HG03469 (cell line): Measurements from ENCODE around the gene HSD11B2.
"Not testable (repeated sequence)": the region's sequence is repeated elsewhere in the genome, so short reads cannot be mapped to it uniquely, and the experiment has no call there.

ENCODE experiments used
- ATAC-seq: cut with Tn5 transposase; IDR thresholded peaks from one replicate; pipeline ENCODE4 v1.9.1; 2021; ENCODE audit warnings: mild to moderate bottlenecking, moderate library complexity, moderate number of reproducible peaks; ENCODE audit not compliant: unreplicated experiment

HSD11B2 gene

DNA sequence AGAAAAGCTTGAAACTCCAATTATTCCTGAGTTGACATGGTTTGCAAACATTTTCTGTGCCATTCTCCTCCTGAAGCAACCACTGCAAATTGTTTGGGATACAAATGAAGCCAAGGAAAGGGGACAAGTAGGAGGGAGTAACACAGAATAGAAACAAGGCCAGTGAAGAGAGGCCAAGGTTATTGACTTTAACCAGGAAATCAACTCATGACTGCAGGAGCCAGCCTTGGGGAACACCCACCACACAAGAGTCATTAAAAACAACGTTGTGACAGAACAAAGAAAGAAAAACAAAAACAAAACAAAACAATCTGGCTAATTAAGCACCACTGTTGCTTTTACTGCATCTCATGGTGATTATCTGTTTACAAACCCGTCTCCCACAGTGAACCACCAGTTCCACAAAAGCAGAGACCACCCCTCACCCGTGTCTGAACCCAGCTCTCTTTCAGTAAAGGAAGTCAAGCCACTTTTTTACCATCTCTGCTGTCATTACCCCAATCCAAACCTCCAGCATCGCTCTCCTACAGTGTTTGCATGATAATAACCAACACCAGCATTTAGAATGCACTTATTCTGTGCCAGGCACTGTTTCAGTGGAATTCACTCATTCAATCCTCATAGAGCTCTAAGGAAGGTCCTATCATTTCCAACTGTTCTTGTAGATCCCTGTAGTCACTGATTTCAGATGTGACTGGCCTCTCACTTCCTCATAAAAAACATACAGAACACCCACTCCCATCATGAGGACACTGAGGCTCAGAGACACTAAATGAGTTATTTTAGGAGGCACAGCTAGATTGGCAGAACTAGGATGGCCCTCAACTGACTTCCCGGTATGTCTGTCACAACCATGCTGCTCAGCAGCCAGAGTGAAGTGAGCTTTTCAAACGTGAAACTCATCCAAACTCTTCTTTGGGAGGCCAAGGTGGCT is 16.7 kb upstream of the HSD11B2 start:
- ATAC-seq: no peak

GRCh38 chr16:67415421-67415820 is 15.5 kb upstream of the HSD11B2 start:
- ATAC-seq: not testable (repeated sequence)

- ATAC-seq: no peak
These were observed 14.8 kb upstream of the HSD11B2 start, which contains the start of gene ZDHHC1 for GRCh38 chr16:67415872-67416793. TSS of gene ZDHHC1 (minus strand) at chr16:67416477. CDS start at chr16:67407775, 8,702 bp downstream.

GRCh38 chr16:67417333-67418061 is 13.4 kb upstream of the HSD11B2 start:
- no peak for ATAC-seq

DNA sequence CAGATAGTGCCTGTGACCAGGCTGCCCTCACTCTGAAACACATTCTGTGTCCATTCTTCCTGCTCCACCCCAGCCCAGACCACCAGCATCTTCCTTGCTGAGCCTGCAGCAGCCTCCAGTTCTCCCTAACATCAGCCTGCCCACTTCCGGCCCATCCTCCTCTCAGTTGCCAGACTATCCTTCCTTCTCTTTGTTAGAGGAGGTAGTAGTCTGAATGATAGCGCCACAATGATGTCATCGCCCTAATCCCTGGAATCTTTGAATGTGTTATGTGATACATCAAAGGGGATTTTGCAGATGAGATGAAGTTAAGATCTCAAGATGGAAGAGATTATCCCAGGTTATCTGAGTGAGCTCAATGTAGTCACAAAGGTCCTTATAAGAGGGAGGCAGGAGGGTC is 11.4 kb upstream of the HSD11B2 start:
- ATAC-seq: no peak

DNA sequence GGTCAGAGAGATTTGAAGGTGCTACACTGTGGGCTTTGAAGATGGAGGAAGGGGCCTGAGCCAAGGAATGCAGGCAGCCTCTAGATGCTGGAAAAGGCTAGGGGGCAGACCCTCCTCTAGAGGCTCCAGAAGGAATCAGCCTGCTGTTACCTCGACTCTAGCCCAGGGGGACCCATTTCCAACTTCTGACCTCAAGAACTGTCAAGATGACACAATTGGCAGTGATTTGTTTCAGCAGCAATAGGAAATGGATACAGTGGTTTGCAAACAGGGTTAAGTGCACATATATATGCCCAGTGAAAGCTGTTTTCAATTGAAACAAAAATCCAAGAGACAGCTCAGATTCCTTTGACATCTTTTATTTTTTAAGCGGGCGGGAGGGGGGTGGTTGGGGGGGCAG is 11.0 kb upstream of the HSD11B2 start:
- ATAC-seq: no peak

- no peak for ATAC-seq
These were observed 9.9 kb upstream of the HSD11B2 start for GRCh38 chr16:67421030-67421429.

- ATAC-seq: no peak
These were observed 7.9 kb upstream of the HSD11B2 start for GRCh38 chr16:67423015-67423414.

GRCh38 chr16:67423611-67424260 is 7.2 kb upstream of the HSD11B2 start:
- ATAC-seq: no peak

- ATAC-seq: no peak
These were observed 6.7 kb upstream of the HSD11B2 start for GRCh38 chr16:67424261-67424615.

DNA sequence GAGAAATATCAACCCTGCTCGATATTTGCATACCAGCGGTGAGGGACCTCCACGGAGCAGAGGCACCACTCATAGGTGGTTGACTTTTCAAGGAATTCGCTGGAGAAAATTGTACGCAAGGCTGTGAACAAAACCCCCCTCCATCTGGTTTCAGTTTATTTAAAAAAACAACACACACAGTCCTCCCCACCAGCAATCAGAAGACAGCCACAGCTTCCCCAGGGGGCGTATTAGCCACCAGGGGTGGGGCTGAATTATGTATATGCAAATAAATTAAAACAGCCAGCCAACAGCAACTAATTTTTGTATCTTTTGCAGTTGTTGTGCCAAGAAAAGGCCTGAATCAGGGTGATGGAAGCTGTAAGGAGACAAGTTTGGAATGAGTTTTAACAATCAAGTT is 5.9 kb upstream of the HSD11B2 start:
- ATAC-seq: no peak

DNA sequence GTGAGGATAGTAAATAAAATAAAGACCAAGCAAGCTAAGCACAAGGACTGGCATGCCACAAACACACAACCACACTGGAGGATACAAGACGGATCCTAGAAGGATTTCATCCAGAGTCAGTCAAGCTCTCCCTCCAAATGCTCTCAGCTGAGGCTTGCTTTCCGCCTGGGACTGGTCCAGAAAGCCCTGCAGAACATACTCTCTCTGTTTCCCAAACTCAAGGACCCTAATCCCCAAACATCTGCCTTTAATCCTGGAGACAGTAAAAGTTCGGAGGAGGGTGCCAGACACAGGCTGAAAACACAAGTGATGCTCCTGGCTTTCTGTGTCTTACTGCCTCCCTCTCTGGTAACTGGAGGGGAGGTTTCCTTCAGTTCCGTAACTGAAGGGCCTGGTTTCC is 5.3 kb upstream of the HSD11B2 start:
- ATAC-seq: no peak

- ATAC-seq: no peak
These were observed 4.9 kb upstream of the HSD11B2 start for GRCh38 chr16:67426022-67426421.

GRCh38 chr16:67426950-67427349 is 4.0 kb upstream of the HSD11B2 start:
- ATAC-seq: no peak

DNA sequence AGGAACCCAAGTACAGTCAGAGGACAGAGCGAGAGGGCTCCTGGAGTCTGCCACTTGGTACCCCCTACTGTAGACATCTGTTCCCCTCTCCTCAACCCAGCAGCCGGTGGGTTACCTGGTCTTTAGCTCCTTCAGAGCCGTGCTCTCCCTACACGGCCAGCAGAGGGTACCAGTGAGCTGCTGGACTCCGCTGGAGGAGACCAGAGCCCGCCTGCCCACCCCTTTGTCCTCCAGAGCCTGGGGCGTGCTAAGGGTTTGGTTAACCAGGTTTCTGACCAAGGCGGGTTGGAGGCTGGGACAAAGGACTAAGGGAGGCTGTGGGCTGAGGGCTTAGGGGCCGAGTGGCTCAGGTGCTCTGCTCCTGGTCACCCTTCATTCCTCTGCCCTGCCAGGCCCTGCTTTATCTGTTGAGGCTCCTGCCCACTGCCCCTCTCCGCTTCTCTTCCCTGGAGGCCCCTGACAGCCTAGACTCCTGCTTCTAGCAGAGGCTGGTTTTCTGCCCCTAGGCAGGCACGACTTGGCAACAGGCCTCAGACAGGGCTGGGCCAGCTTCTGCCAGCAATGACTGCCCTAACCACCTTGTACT is 2.7 kb upstream of the HSD11B2 start:
- ATAC-seq: no peak

DNA sequence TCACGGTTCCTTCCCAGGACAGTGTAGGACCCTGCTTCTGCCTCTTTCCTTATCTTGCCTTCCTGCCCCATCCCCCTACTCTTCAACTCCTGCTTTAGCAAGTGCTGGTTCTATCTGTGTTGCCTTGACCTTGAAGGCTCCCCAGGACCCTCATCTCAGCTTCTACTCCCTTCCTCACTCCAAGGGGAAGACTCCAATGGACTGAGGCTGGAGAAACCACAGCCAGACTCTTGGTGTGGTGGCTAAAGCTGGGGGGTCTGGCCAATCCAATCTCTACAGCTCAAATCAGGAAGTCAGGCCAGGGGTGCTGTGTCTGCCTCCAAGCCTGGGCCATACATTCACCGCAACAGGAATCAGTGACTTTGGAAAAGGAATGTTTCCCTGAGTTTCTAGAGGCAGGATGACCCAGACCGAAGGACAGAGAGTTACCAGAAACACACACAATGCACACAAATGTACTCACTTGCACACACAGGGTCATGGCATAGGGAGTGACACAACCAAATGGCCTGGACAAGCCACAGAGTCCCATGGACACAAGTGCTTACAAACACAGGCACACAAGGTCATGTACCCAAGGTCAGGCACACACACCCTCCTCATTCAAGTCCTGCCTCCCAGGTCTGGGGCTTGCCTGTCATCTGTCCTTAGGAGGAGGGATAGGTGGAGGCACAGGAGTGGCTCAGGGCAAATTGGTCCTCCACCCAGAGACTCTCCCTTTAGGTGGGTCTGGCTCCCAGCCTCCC is 1.7 kb upstream of the HSD11B2 start:
- no peak for ATAC-seq

DNA sequence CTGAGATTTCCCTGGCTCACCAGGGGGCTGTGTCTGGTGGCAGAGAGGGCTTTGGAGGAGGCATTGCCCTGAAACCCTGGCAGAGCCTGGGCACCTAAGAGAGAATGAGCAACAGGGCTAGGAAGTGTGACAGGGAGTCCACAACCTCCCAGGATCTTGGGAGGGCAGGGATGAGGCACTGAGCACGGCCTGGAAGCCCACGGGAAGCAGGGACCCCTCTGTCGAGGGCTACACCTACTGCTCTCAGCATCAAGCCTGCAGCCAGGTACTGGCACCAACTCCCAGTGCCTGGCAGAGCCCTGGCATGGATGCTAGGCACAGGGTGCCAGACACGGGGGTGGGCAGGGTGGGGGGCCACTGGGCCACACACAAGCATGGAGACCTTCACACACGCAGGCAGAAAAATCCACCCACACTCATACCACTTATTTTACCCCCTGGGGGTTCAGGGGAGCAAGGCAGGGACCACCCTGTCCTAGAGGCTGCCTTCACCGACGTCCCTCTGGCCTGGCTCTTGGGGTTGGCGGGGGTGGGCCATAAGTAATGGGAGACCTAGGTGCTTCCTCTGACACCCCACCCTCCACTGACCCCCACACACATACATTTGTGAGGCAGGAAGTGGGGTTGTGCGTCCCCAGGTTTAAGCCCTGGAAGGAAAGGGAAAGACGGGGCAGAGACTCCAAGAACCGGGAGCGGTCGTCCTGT is 970 bp upstream of the HSD11B2 start:
- no peak for ATAC-seq

GRCh38 chr16:67430504-67430976 is 381 bp upstream of the HSD11B2 start:
- ATAC-seq: no peak
